PC-3 (cell line): ENCODE measurements around the gene FOXN3. TPM values are rescaled to one million over a fixed set of nuclear protein-coding genes. Genes with fewer than 3 reads are reported as not detected.
"Not testable (repeated sequence)": the region's sequence is repeated elsewhere in the genome, so short reads cannot be mapped to it uniquely, and the experiment has no call there.

ENCODE experiments used
- ATAC-seq: fragments of 200-7000 bp; cut with Tn5 transposase; 2 replicates; pipeline ENCODE4 v1.9.1; 2020; ENCODE audit warnings: mild to moderate bottlenecking, moderate library complexity
- BruUV-seq: library from RNA; stranded (reverse); fragments of 400-500 nt; replicated peaks from 2 replicates; lab custom pipeline; 2021; lab: Mats Ljungman, UMichigan
- CTCF ChIA-PET: fragments of 300-600 bp; sonication (Branson Sonifier 250); formaldehyde crosslinking; loops from one replicate; lab custom pipeline; 2022; ENCODE audit warnings: antibody characterized with exemption; lab: Charles Lee
- POLR2A ChIA-PET: fragments of 300-600 bp; sonication (Branson Sonifier 250); formaldehyde crosslinking; loops from one replicate; lab custom pipeline; 2022; ENCODE audit warnings: antibody characterized with exemption; ENCODE audit not compliant: unreplicated experiment; lab: Charles Lee
- DNase-seq: peaks from one replicate; pipeline ENCODE4 v3.0.0-alpha.2; 2015
- H2AFZ ChIP-seq: fragments of 300-600 bp; sonication (generic); 2 replicates; pipeline ENCODE4 v1.6.0; 2016; ENCODE audit warnings: antibody characterized with exemption, low read length
- H3F3A ChIP-seq: fragments of 300-600 bp; sonication (generic); one replicate; pipeline ENCODE4 v1.6.0; 2017; ENCODE audit warnings: antibody characterized with exemption, low read length, control low read depth, mild to moderate bottlenecking; ENCODE audit not compliant: unreplicated experiment
- H3K27ac ChIP-seq: fragments of 300-600 bp; sonication (generic); 2 replicates; pipeline ENCODE4 v1.5.1; 2016; ENCODE audit warnings: mild to moderate bottlenecking, low read length
- H3K27me3 ChIP-seq: fragments of 300-600 bp; sonication (generic); 2 replicates; pipeline ENCODE4 v1.6.1; 2016; ENCODE audit warnings: low read length, mixed read lengths
- H3K36me3 ChIP-seq: fragments of 300-600 bp; sonication (generic); 2 replicates; pipeline ENCODE4 v1.6.1; 2016; ENCODE audit warnings: low read depth, mixed run types, low read length, mixed read lengths
- H3K4me1 ChIP-seq: fragments of 300-600 bp; sonication (generic); 2 replicates; pipeline ENCODE4 v1.5.1; 2016; ENCODE audit warnings: low read length; ENCODE audit not compliant: insufficient read depth
- H3K4me2 ChIP-seq: fragments of 300-600 bp; sonication (generic); 2 replicates; pipeline ENCODE4 v1.6.0; 2016; ENCODE audit warnings: low read length
- H3K4me3 ChIP-seq: fragments of 300-600 bp; sonication (generic); 2 replicates; pipeline ENCODE4 v1.5.1; 2016; ENCODE audit warnings: mild to moderate bottlenecking, low read length, mixed read lengths
- H3K79me2 ChIP-seq: fragments of 300-600 bp; sonication (generic); 2 replicates; pipeline ENCODE4 v1.6.1; 2017; ENCODE audit warnings: low read length, mixed read lengths
- H3K9ac ChIP-seq: fragments of 300-600 bp; sonication (generic); 2 replicates; pipeline ENCODE4 v1.6.0; 2016; ENCODE audit warnings: mild to moderate bottlenecking, low read length
- H3K9me2 ChIP-seq: fragments of 300-600 bp; sonication (generic); replicated peaks from 2 replicates; pipeline ENCODE4 v1.6.1; 2016; ENCODE audit warnings: mixed run types, low read length, mixed read lengths
- H3K9me3 ChIP-seq: fragments of 300-600 bp; sonication (generic); 2 replicates; pipeline ENCODE4 v1.6.1; 2016; ENCODE audit warnings: low read length, mixed read lengths
- H4K20me1 ChIP-seq: fragments of 300-600 bp; sonication (generic); 2 replicates; pipeline ENCODE4 v1.6.1; 2016; ENCODE audit warnings: low read length, mixed read lengths
- CTCF ChIP-seq: fragments of 300-600 bp; sonication (generic); conservative IDR thresholded peaks from 2 replicates; pipeline ENCODE4 v1.5.1; 2017; ENCODE audit warnings: antibody characterized with exemption, low read depth, mild to moderate bottlenecking, low read length
- EZH2 ChIP-seq: fragments of 300-600 bp; sonication (generic); IDR thresholded peaks from one replicate; pipeline ENCODE4 v1.6.1; 2017; ENCODE audit warnings: antibody characterized with exemption, mild to moderate bottlenecking, low read length; ENCODE audit not compliant: unreplicated experiment
- EZH2phosphoT487 ChIP-seq: fragments of 300-600 bp; sonication (generic); IDR thresholded peaks from 2 replicates; pipeline ENCODE4 v1.6.1; 2018; ENCODE audit warnings: mild to moderate bottlenecking, antibody characterized with exemption, low read length, borderline replicate concordance
- intact Hi-C: fragments of 100-400 bp; cut with micrococcal nuclease; formaldehyde crosslinking; loops from 2 replicates; pipeline ENCODE4 v1.9.0; 2023
- total RNA-seq: library from RNA; depleted of rRNA; stranded (reverse); fragments of >200 nt; gene quantifications from 2 replicates; pipeline ENCODE4 v1.2.3, GENCODE V29; 2014

FOXN3 gene
- total RNA-seq, 1 experiment from 2014 or later, result 13.3 TPM

- Histone ChIP-seq H2AFZ (no peak overlapping the region), H3K79me2 (no peaks in the 10 kb centered on the region), H3K27ac (no peak overlapping the region), H3K27me3 (no peaks in the 10 kb centered on the region), H3K36me3 (no peaks in the 10 kb centered on the region), H3K4me1 (no peaks in the 10 kb centered on the region), H3F3A (no peaks in the 10 kb centered on the region), H3K4me2 (no peak overlapping the region), H3K9me3 (no peaks in the 10 kb centered on the region), H3K9me2 (no peaks in the 10 kb centered on the region), H3K4me3 (no peak overlapping the region), H3K9ac (no peak overlapping the region), H4K20me1 (no peaks in the 10 kb centered on the region)
- no TSS peak for BruUV-seq
- intact Hi-C loops, result no loop called here
- DNase-seq (no peak), ATAC-seq (no peak)
- no peak for TF ChIP-seq EZH2phosphoT487
- no peak for TF ChIP-seq CTCF
- TF ChIP-seq EZH2, result no peak
- CTCF ChIA-PET, result no interaction called here
- POLR2A ChIA-PET, result no interaction called here
Measured at GRCh38 chr14:89202413-89203190, 214.4 kb downstream of the FOXN3 start.

GRCh38 chr14:89201645-89202044 lies 215.4 kb downstream of the FOXN3 start:
- Histone ChIP-seq H3K4me2 (no peak overlapping the region), H4K20me1 (no peaks in the 10 kb centered on the region), H3K9me2 (no peaks in the 10 kb centered on the region), H3K9me3 (no peaks in the 10 kb centered on the region), H3K4me3 (no peak overlapping the region), H3K4me1 (no peaks in the 10 kb centered on the region), H3K36me3 (no peaks in the 10 kb centered on the region), H3F3A (no peaks in the 10 kb centered on the region), H3K27me3 (no peaks in the 10 kb centered on the region), H3K27ac (no peak overlapping the region), H2AFZ (no peak overlapping the region), H3K79me2 (no peaks in the 10 kb centered on the region), H3K9ac (no peak overlapping the region)
- ATAC-seq, result no peak
- intact Hi-C loops, result no loop called here
- ChIA-PET CTCF (no interaction called here), POLR2A (no interaction called here)
- TF ChIP-seq EZH2, result no peak
- no peak for DNase-seq
- BruUV-seq, result no TSS peak

GRCh38 chr14:89199357-89199756 lies 217.7 kb downstream of the FOXN3 start:
- ATAC-seq, H3K36me3 ChIP-seq, H3K9me2 ChIP-seq, H3K27ac ChIP-seq, BruUV-seq, H3K4me1 ChIP-seq, H2AFZ ChIP-seq, H3F3A ChIP-seq, H3K27me3 ChIP-seq, H3K79me2 ChIP-seq, H3K4me2 ChIP-seq, H4K20me1 ChIP-seq, H3K4me3 ChIP-seq, intact Hi-C loops, DNase-seq, POLR2A ChIA-PET, H3K9me3 ChIP-seq, H3K9ac ChIP-seq, CTCF ChIA-PET: not testable (repeated sequence)
